Measurements from ENCODE around the gene TNS2. TPM values are rescaled to one million over a fixed set of nuclear protein-coding genes. Genes with fewer than 3 reads are reported as not detected.

The TNS2 gene
- total and polyA plus RNA-seq, 9 of the 15 experiments (the other 6 are each of a cell fraction or from before 2014, with no cell fraction given), result 0.28 to 3.1 (median 1.2) TPM; not detected in 1

DNA sequence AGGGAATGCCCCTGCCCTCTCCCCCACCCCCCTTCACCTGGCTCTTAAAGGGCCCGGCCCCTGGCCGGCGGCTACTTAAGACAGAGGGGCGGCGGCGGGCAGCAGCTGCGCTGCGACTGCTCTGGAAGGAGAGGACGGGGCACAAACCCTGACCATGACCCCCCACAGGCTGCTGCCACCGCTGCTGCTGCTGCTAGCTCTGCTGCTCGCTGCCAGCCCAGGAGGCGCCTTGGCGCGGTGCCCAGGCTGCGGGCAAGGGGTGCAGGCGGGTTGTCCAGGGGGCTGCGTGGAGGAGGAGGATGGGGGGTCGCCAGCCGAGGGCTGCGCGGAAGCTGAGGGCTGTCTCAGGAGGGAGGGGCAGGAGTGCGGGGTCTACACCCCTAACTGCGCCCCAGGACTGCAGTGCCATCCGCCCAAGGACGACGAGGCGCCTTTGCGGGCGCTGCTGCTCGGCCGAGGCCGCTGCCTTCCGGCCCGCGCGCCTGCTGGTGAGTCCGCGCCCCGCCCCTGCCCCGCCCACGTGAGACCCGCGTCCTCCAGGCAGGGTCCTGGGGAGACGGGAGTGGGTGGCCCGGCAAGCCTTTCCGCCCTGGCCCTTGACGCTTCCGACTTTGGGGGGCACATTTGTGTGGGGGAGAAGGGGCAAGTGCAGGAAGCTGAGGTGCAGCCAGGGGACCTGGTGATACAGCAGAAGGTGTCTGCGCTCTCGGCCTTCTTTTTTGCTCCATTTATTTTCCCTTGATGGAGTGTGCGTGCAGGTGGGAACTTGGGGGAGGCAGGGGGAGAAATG, 47.9 kb downstream of the TNS2 start, which contains the start of gene IGFBP6:
TSS of gene IGFBP6 (plus strand) at position 104 of the 790 bp plus-strand sequence. CDS start at position 155, 51 bp downstream.
- ChIA-PET POLR2A (interaction anchor here (0.5 to 1.0 kb wide), 4 partner anchors 13 to 89 kb away, joined by 3 read pairs; partner anchors contain the start of gene SPRYD3), CTCF (ENCODE audit: low intra/inter-chr PET ratio) (interaction anchor here (0.7 to 2.9 kb wide), 2 partner anchors 32 to 51 kb away, joined by 4 to 49 read pairs; no protein-coding TSS in a partner anchor)
- peak within 1 kb of the TSS; percentile 60 for H3K27ac ChIP-seq (ENCODE audit: extremely low read depth, low read depth, low read length)
- peaks cover 33 to 35% of the 10 kb centered on the region in 2 experiments for H3K4me1 ChIP-seq (replicated peaks in 1 of 2; ENCODE audit: control insufficient read depth in 2 of 2, insufficient read depth in 2 of 2, low read length in 2 of 2)
- WGBS (ENCODE audit: insufficient coverage, low coverage, missing lambda C conversion rate), result 4% methylated on average over 45 of the region's 51 CpGs
- peak within 1 kb of the TSS; percentile 98 for H2AFZ ChIP-seq (ENCODE audit: low read depth, low read length)
- no TSS peak for BruUV-seq (replicated peaks)
- no peaks in the 10 kb centered on the region for H4K20me1 ChIP-seq (replicated peaks; ENCODE audit: control insufficient read depth, insufficient read depth, low read length)
- H3K4me2 ChIP-seq (ENCODE audit: insufficient read depth, low read length), result peak within 1 kb of the TSS; percentile 76
- in situ Hi-C loops (cut with MboI), result no loop called here
- FAIRE-seq (no peak), ATAC-seq (peak; percentile 82), DNase-seq (ENCODE audit: extremely low read depth in 1 of 4, low spot score in 3 of 4) (peak; percentile 62 to 81 (median 78))
- no peaks in the 10 kb centered on the region for H3K27me3 ChIP-seq (ENCODE audit: control insufficient read depth in 2 of 2, insufficient read depth in 2 of 2, low read length in 2 of 2)
- H3K9me1 ChIP-seq (ENCODE audit: control insufficient read depth, insufficient read depth, low read length), result peaks cover 6% of the 10 kb centered on the region
- H3K9ac ChIP-seq (ENCODE audit: insufficient read depth in 1 of 2, low read depth in 2 of 2, low read length in 2 of 2), result peak within 1 kb of the TSS; percentile 56 to 86; a peak in 3 of 4 replicates
- no peaks in the 10 kb centered on the region for H3K9me3 ChIP-seq (replicated peaks; ENCODE audit: control insufficient read depth, insufficient read depth, low read depth, low read length)
- intact Hi-C loops (cut with micrococcal nuclease), result no loop called here
- H3K36me3 ChIP-seq (ENCODE audit: control insufficient read depth, insufficient read depth, low read length), result no peaks in the 10 kb centered on the region
- H3K79me2 ChIP-seq (ENCODE audit: control insufficient read depth, insufficient read depth, low read length), result no peaks in the 10 kb centered on the region
- peak within 1 kb of the TSS; percentile 44 for H3K4me3 ChIP-seq
- TF ChIP-seq, protein P1, sequence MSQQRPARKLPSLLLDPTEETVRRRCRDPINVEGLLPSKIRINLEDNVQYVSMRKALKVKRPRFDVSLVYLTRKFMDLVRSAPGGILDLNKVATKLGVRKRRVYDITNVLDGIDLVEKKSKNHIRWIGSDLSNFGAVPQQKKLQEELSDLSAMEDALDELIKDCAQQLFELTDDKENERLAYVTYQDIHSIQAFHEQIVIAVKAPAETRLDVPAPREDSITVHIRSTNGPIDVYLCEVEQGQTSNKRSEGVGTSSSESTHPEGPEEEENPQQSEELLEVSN (IDR thresholded peaks at IDR 0.05; ENCODE audit: borderline replicate concordance in 1 of 2, extremely low read depth in 1 of 2, insufficient read depth in 1 of 2, insufficient read length in 1 of 2, low read depth in 1 of 2, low read length in 1 of 2, poor library complexity in 1 of 2, severe bottlenecking in 1 of 2), result peak; percentile 45 to 76
- TF ChIP-seq ZNF717 (CRISPR knock-in tag; IDR thresholded peaks at IDR 0.05) (no peak), MCM7 (IDR thresholded peaks at IDR 0.05) (no peak), NR2F6 (CRISPR knock-in tag; IDR thresholded peaks at IDR 0.05) (no peak), SIN3B (IDR thresholded peaks at IDR 0.05; ENCODE audit: low read depth) (no peak; the same call in 1 of the 2 replicates), NONO (IDR thresholded peaks at IDR 0.05; ENCODE audit: low read depth in 2 of 2, low read length in 1 of 2) (no peak), ZBTB17 (CRISPR knock-in tag; IDR thresholded peaks at IDR 0.05) (no peak), WHSC1 (IDR thresholded peaks at IDR 0.05; ENCODE audit: low read length) (no peak), PHF8 (IDR thresholded peaks at IDR 0.05; ENCODE audit: borderline replicate concordance, low read length) (peak; percentile 57; the same call in 1 of the 2 replicates), ZNF217 (CRISPR knock-in tag; IDR thresholded peaks at IDR 0.05) (no peak), ZKSCAN1 (IDR thresholded peaks at IDR 0.05; ENCODE audit: low read depth, low read length) (no peak), PURB (CRISPR knock-in tag; IDR thresholded peaks at IDR 0.05; ENCODE audit: low read depth) (no peak), RHOXF2B (CRISPR knock-in tag; conservative IDR thresholded peaks at IDR 0.05) (no peak), ZZZ3 (IDR thresholded peaks at IDR 0.05) (no peak), YY1 (IDR thresholded peaks at IDR 0.05; ENCODE audit: borderline replicate concordance in 1 of 3, control insufficient read depth in 1 of 3, extremely low read depth in 1 of 3, insufficient read depth in 3 of 3, insufficient read length in 1 of 3, insufficient replicate concordance in 2 of 3, low read depth in 1 of 3, low read length in 2 of 3) (no peak)
- TF ChIP-seq, protein P2, sequence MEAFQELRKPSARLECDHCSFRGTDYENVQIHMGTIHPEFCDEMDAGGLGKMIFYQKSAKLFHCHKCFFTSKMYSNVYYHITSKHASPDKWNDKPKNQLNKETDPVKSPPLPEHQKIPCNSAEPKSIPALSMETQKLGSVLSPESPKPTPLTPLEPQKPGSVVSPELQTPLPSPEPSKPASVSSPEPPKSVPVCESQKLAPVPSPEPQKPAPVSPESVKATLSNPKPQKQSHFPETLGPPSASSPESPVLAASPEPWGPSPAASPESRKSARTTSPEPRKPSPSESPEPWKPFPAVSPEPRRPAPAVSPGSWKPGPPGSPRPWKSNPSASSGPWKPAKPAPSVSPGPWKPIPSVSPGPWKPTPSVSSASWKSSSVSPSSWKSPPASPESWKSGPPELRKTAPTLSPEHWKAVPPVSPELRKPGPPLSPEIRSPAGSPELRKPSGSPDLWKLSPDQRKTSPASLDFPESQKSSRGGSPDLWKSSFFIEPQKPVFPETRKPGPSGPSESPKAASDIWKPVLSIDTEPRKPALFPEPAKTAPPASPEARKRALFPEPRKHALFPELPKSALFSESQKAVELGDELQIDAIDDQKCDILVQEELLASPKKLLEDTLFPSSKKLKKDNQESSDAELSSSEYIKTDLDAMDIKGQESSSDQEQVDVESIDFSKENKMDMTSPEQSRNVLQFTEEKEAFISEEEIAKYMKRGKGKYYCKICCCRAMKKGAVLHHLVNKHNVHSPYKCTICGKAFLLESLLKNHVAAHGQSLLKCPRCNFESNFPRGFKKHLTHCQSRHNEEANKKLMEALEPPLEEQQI (IDR thresholded peaks at IDR 0.05), result no peak
- TF ChIP-seq, protein P3, sequence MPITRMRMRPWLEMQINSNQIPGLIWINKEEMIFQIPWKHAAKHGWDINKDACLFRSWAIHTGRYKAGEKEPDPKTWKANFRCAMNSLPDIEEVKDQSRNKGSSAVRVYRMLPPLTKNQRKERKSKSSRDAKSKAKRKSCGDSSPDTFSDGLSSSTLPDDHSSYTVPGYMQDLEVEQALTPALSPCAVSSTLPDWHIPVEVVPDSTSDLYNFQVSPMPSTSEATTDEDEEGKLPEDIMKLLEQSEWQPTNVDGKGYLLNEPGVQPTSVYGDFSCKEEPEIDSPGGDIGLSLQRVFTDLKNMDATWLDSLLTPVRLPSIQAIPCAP (CRISPR knock-in tag; IDR thresholded peaks at IDR 0.05; ENCODE audit: borderline replicate concordance), result no peak
